Measurements from ENCODE around the gene CD22.
"Not testable (repeated sequence)": the region's sequence is repeated elsewhere in the genome, so short reads cannot be mapped to it uniquely, and the experiment has no call there.

Gene CD22

DNA sequence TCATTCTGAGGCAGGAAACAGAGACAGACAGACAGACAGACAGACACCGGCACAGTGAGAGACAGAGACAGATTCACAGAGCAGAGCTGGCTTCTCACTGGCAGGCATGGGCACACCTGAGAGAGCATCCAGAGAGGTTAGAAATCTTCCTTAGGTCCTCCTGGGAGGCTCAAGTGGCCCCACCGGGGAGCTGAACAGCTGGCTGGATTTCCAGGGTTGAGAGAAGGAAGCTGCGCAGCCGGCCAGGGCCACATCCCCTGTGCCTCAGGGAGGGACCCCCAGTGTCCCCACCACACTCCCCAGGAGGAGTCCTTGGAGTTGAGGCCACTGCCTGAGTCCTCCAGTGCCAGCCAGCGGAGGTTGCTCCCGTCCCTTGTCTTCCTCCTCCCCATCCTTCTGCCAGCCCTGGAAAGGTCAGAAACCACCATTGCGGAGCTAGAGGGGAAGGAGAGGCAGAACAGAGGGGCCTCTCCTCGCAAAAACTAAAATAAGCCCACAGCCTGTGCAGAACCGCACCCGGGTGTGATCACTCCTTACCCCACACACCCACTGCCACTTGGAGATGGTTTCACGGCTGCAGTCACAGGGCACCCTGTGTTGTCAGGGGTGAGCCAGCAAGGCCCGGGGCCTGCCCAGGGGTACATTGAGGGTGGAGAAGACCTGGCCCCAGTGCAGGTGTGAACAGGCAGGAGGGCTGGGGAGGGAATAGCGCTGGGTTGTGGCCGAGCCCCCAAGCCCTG is 33.4 kb downstream of the CD22 start:
- no peak for DNase-seq

DNA sequence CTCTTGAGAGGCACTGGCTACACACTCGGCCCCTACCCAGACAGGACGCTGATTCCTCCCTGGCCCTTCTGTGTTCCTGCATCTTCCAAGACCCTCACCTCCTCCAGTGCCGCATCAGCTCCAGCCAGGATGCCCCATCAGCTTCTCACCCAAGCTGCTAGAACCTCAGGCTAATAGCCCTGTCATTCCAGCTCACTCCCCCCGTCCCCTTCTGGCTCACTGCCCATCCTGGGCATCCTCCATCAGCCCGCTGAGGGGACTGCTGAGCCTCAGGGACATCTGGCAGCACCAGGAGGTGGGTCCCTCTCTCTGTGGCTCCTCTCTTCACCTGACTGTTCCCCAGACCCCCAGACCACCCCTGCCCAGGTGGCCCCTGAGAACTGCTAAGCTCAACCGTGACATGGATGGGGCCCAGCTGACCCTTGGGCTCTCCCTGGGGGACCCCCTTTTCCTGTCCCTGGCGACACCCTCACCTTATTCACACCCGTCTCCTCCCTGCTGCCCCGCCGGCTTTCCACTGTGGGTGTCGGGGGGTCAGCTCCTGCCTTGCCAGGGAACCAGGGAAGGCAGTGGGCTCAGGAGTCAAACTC is 34.1 kb downstream of the CD22 start:
- DNase-seq, result no peak

DNA sequence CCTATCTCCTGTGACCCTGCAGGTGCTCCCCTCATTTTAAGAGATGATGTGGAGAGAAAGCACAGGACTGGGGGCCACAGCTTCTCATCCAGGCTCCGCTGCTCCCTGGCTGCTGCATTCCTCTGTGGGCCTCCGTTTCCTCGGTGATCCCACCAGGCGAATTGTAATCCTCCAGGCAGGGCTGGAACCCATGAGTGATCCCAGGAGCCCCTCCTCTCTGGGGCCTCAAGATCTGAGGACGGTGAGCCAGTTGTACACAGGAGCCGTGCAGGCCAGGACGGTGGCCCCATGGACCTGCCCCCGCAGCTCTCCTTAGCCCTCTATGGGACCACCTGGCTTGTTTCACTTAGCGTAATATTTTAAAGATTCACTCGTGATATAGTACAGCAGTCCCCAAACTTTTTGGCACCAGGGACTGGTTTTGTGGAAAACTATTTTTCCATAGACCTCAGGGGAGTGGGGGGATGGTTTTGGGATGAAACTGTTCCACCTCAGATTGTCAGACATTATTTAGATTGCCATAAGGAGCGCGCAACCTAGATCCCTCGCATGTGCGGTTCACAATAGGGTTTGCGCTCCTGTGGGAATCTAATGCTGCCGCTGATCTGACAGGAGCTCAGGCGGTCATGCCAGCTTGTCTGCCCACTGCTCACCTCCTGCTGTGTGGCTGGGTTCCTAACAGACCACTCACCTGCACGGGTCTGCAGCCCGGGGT is 34.9 kb downstream of the CD22 start:
- no peak for DNase-seq

DNA sequence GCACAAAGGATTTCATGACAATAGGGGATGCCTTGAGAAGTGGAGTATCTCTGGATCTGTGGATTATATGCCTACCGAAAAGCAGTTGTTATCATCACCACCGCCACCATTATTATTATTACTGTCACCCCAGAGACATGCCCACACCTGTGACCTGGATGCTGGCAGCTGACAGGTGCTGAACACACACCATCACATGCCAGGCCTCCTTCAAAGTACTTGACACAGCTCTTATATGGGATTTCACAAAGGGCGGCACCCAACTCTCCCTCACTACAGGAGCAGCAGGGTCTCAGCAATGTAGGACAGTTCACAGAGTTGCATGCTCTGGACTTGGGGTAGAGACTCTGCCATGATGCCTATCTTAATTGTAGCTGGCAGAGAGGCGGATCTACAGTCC is 36.3 kb downstream of the CD22 start:
- no peak for DNase-seq

- no peak for DNase-seq
Measured at GRCh38 chr19:35368378-35368777, 39.4 kb downstream of the CD22 start.

DNA sequence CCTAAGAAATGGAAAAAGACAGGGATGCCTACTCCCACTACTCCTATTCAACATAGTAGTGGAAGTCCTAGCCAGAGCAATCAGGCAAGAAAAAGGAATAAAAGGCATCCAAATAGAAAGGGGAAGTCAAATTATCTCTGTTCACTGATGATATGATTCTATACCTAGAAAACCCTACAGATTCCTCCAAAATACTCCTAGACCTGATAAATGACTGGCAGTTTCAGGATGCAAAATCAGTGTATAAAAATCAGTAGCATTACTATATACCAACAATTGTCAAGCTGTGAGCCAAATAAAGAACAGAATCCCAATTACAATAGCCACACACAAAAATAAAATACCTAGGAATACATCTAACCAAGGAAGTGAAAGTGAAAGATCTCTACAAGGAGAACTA is 40.5 kb downstream of the CD22 start:
- no peak for DNase-seq

GRCh38 chr19:35370722-35371121 is 41.7 kb downstream of the CD22 start, which contains the start of gene GPR42:
Gene GPR42, plus strand, starts transcription at chr19:35371068. Its CDS starts 292 bp downstream, at chr19:35371360.
- DNase-seq, result no peak

GRCh38 chr19:35373492-35373891 is 44.5 kb downstream of the CD22 start:
- no peak for DNase-seq

- DNase-seq, result not testable (repeated sequence)
Measured at GRCh38 chr19:35374031-35374430, 45.0 kb downstream of the CD22 start.

DNA sequence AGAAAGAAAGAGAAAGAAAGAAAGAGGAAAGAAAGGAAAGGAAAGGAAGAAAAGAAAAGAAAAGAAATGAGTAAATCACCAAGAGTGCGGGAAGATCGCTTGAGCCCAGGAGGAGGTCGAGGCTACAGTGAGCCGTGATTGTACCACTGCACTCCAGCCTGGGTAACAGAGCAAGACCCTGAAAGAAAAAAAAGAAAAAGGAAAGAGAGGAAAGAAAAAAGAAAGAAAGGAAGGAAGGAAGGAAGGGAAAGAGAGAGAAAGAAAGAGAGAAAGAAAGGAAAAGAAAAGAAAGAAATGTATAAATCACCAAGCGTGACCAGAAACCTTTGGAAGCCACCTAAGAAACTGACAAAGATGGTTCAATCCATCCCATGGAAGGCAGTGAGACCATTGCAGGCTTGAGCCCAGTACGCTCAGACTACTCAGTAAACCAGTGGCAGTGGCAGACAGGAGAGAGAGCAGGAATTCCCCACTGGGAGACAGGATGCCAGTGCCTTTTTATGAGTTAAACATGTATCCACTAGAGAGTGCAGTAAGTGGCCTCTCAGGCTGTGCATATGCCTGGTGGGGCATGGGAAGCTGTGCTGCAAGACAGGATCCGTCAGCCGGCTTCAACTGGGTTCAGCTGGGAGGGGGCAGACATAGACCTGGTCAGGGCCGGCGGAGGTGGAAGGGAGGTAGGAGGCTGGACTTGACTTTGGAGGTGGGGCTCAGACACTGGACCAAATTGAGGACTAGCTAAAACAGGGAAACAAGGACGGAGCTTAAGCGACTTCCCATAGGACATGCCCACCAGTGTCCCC is 46.7 kb downstream of the CD22 start:
- no peak for DNase-seq

- DNase-seq, result no peak
Measured at GRCh38 chr19:35377656-35378055, 48.7 kb downstream of the CD22 start.

- DNase-seq, result no peak
Measured at GRCh38 chr19:35378356-35378755, 49.4 kb downstream of the CD22 start.

DNA sequence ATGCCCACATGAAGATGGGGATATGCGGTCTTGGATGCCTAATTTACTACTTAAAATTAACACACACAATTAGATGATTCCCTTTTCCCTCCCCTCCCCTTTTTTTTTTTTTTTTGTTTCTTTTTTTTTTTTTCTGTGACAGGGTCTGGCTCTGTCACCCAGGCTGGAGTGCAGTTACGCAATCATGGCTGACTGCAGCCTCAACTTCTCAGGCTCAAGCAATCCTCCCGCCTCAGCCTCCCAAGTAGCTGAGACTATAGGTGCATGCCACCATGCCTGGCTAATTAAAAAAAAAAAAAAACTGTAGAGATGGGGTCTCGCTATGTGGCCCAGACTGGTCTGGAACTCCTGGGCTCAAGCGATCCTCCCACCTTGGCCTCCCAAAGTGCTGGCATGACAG is 50.6 kb downstream of the CD22 start:
- DNase-seq, result not testable (repeated sequence)

DNA sequence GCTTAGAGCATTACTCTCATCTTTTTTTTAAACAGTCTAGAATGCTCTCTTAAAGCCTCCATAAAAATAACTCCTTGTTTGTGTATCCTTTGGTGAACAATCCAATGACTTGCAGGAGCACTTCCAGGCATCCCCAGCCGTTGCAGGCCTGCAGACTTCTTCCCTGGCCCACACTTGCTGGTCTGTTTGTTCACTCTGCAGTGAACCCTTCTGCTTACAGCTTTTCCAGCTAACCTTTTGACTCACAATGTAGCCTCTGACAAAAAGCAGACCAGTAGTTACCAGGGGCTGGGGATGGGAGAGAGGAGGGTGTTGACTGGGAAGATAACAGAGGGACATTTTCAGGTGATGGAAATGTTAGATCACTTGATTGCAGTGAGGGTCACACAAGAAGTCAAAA is 51.0 kb downstream of the CD22 start:
- no peak for DNase-seq

DNA sequence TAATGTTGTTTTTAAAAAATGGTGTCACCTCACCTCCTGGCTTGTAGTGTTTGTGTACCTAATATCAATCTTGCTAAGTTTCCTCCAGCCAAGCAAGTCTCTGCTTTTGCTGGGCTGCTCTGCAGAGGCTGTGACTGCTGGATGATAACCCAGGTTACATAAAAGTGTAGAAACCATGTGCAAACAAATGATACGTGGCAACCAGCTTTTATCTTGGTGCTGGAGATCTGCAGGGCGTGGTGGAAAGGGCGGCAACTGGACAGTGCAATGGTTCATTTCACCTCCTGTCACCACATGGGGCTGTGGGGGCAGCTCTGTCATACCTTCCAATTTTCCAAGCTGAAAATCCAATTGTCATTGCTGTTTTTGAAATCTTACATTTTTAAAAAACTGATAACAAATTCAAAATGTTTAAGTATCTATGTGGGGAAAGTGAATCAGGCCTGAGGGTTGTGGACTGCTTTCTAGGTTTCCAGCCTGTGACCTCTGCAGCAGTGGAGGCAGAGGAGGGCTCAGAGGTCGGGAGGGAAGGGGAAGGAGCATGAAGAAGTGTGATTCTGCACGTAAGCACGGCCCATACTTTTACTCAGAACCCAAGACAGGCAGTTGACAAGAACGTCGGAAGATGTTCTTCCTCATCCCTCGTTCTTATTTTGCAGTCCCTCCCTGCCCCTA is 51.6 kb downstream of the CD22 start:
- no peak for DNase-seq

- DNase-seq, result no peak
Measured at GRCh38 chr19:35381318-35381717, 52.3 kb downstream of the CD22 start.

- DNase-seq, result no peak
Measured at GRCh38 chr19:35381926-35382325, 52.9 kb downstream of the CD22 start.

DNA sequence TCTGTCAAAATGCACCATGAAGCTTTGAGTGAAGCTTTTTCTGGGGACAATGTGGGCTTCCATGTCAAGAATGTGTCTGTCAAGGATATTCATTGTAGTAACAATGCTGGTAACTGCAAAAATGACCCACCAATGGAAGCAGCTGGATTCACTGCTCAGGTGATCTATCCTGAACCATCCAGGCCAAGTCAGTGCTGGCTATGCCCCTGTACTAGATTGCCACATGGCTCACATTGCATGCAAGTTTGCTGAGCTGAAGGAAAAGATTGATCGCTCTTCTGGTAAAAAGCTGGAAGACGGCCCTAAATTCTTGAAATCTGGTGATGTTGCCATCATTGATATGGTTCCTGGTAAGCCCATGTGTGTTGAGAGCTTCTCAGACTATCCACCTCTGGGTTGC is 54.5 kb downstream of the CD22 start:
- no peak for DNase-seq

DNA sequence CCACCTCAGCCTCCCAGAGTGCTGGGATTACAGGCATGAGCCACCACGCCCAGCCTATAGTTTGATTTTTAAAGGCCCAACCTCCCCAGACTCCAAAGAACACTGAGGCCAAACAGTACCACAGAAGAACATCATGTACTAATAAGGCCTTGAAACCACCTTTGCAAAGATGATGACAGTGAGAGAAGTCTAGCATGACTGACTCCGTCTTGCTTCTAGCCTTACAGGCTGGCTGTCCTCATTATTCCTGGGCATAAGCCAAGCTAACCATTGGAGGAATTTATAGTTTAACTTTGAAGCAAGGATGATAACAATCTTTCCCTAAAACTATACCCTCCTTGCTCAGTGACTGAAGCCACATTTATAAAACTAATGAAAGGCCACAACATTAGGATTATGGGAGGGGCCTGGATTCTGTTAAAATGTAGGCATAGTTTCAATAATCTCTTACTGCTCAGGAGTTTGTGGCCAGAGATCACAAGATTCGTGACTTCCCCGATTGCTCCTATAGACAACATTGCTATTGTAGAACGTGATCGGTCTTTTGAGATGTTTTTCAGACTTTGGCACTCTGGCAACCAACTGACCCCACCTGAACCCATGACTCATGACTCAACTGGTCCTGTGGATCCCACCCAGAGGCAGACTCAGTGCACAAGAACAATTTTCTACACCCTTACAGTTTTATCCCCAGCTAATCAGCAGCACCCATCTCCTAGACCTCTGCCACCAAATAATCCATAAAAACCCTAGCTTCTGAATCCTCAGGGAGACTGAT is 59.5 kb downstream of the CD22 start:
- DNase-seq, result no peak

DNA sequence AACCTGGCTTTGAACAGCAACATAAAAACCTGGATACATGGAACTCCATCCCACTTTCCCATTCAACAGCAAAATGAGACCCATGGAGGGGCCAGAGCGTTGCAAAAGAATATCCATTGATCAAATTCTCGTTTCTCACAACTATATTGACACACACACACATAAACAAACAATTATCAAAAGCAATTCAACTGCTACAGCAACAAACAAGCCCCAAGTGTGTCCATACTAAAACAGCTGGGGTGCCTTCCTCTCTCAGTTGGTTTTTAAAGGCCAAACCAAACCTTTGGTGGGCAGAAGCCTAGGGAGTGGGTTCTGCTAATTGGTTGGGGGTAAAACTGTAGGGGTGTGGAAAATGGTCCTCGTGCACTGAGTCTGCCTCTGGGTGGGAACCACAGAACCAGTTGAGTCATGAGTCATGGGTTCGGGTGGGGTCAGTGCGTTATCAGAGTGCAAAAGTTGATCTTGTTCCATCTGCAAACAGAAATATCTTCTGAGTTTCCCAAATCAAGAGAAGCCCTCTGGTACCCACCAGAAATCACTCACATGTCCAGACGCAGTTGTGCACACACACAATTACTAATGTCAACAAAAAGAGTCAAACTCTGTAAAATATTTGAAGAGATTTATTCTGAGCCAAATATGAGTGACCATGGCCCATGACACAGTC is 60.3 kb downstream of the CD22 start:
- no peak for DNase-seq

All from fibroblast of skin of right quadriceps (primary cell).